Measurements from ENCODE around the gene DCAF4.

GRCh38 chr14:72948481-72949138 is 22.3 kb downstream of the DCAF4 start:
- TF ChIP-seq, protein P1, sequence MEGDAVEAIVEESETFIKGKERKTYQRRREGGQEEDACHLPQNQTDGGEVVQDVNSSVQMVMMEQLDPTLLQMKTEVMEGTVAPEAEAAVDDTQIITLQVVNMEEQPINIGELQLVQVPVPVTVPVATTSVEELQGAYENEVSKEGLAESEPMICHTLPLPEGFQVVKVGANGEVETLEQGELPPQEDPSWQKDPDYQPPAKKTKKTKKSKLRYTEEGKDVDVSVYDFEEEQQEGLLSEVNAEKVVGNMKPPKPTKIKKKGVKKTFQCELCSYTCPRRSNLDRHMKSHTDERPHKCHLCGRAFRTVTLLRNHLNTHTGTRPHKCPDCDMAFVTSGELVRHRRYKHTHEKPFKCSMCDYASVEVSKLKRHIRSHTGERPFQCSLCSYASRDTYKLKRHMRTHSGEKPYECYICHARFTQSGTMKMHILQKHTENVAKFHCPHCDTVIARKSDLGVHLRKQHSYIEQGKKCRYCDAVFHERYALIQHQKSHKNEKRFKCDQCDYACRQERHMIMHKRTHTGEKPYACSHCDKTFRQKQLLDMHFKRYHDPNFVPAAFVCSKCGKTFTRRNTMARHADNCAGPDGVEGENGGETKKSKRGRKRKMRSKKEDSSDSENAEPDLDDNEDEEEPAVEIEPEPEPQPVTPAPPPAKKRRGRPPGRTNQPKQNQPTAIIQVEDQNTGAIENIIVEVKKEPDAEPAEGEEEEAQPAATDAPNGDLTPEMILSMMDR (conservative IDR thresholded peaks at IDR 0.05) = peak; percentile 96
- TF ChIP-seq ZFX (IDR thresholded peaks at IDR 0.05) = no peak
